Ovary (tissue), 9 donors: ENCODE results near the gene CXCL14. TPM values are rescaled to one million over a fixed set of nuclear protein-coding genes. Genes with fewer than 3 reads are reported as not detected.

Source experiments
- DNase-seq, 5 donors: peaks; one replicate each; pipeline ENCODE4 v3.0.0-alpha.2; 2019 to 2020
- H3K27ac ChIP-seq, 2 donors: fragments of 200-600 bp; one replicate each; pipeline versions ENCODE4 v1.5.1 to v1.8.0; 2019 to 2022
- H3K27me3 ChIP-seq: fragments of 200-600 bp; one replicate; pipeline ENCODE4 v1.8.0; 2022
- H3K36me3 ChIP-seq: fragments of 200-600 bp; sonication (generic); one replicate; pipeline ENCODE4 v1.5.1; 2019
- H3K4me1 ChIP-seq: one replicate; pipeline ENCODE4 v1.8.1; 2013; ENCODE audit warnings: mild to moderate bottlenecking, moderate library complexity; ENCODE audit not compliant: insufficient read depth
- H3K4me3 ChIP-seq: fragments of 200-600 bp; sonication (generic); one replicate; pipeline ENCODE4 v1.5.1; 2017
- H3K9me3 ChIP-seq, 2 donors: fragments of 200-600 bp in 1 of 2; sonication (generic) in 1 of 2; one replicate each; pipeline versions ENCODE4 v1.5.1 to v1.8.1; 2013 to 2019; ENCODE audit warnings: mild to moderate bottlenecking in 1 of 2, moderate library complexity in 1 of 2
- CTCF ChIP-seq, 3 donors: fragments of 450-650 bp in 2 of 3; fragments of 200-600 bp in 1 of 3; IDR thresholded peaks; one replicate each; pipeline versions ENCODE4 v1.5.1 to v1.8.0; 2016 to 2022; ENCODE audit warnings: antibody characterized with exemption in 3 of 3, mild to moderate bottlenecking in 1 of 3
- EP300 ChIP-seq: sonication (generic); formaldehyde crosslinking; IDR thresholded peaks from one replicate; pipeline ENCODE4 v1.6.1; 2017; ENCODE audit warnings: antibody characterized with exemption
- POLR2A ChIP-seq: fragments of 450-650 bp; IDR thresholded peaks from one replicate; pipeline ENCODE4 v1.6.1; 2017; ENCODE audit warnings: antibody characterized with exemption, mild to moderate bottlenecking, moderate library complexity
- WGBS, 3 donors: extraction: QIAGEN DNeasy Blood & Tissue Kit in 1 of 3; methylation state at CpG; one replicate each; pipeline versions ENCODE4 v1.1.5 to v1.1.7; 2013 to 2017; 5-methylcytosine and 5-hydroxymethylcytosine counted together
- intact Hi-C, 4 donors: fragments of 100-400 bp; cut with DNase I; formaldehyde crosslinking; loops; one replicate each; pipeline versions ENCODE4 v1.11.0 to v1.15.1; 2022 to 2023
- polyA plus RNA-seq, 2 donors: library from polyadenylated mRNA; stranded (reverse); fragments of 200-250 nt in 1 of 2; fragments of 350-450 nt in 1 of 2; fragmentation: Illumina TruSeq in 1 of 2; extraction: RNeasy Lipid Tissue Mini Kit (QIAGEN cat#74804) in 1 of 2; gene quantifications; one replicate each; pipeline ENCODE4 v1.2.3, GENCODE V29; 2013 to 2014
- total RNA-seq, 7 donors: library from RNA; depleted of rRNA in 2 of 7; stranded (reverse); fragments of >200 nt in 2 of 7; fragmentation: NEBNext Ultra II Directional in 3 of 7; extraction: Animal tissue kit (Norgen Biotek cat#: 25700) in 3 of 7; gene quantifications; one replicate each; pipeline versions ENCODE4 v1.1.0 to v1.2.4, GENCODE V29; 2016 to 2023
- donor health status: DM: no; HTN: no; CAD: no; lungs with moderate emphysema.
- donor health status: DM: no; HTN: no; CAD: no.
- donor health status: Bipolar disorder and iron deficiency.
- donor health status: DM: yes; HTN: yes; CAD: no.
- donor health status: DM: no; HTN: no; CAD: no.
- donor health status: DM: yes; HTN: yes; CAD: no.

Gene CXCL14
- total and polyA plus RNA-seq, 9 donors: 0.10 to 23.3 (median 2.8) TPM

- DNase-seq: no peak
- intact Hi-C loops: no loop called here
- Histone ChIP-seq H3K4me3 (no peak overlapping the region), H3K27ac (no peak overlapping the region), H3K4me1 (no peaks in the 10 kb centered on the region), H3K27me3 (no peaks in the 10 kb centered on the region), H3K9me3 (no peaks in the 10 kb centered on the region), H3K36me3 (no peaks in the 10 kb centered on the region)
- whole genome bisulfite sequencing, 3 donors: 79% methylated on average over 7 of the region's 7 CpGs
- no peak for TF ChIP-seq POLR2A
- TF ChIP-seq EP300: no peak
- no peak for TF ChIP-seq CTCF (IDR thresholded peaks at IDR 0.05)
Observed at GRCh38 chr5:135604056-135604455, 25.3 kb upstream of the CXCL14 start.

- Histone ChIP-seq H3K4me3 (no peak overlapping the region), H3K27ac (no peak overlapping the region), H3K4me1 (no peaks in the 10 kb centered on the region), H3K36me3 (no peaks in the 10 kb centered on the region), H3K9me3 (no peaks in the 10 kb centered on the region), H3K27me3 (no peaks in the 10 kb centered on the region)
- no peak for DNase-seq
- TF ChIP-seq POLR2A (no peak), CTCF (IDR thresholded peaks at IDR 0.05) (no peak), EP300 (no peak)
- intact Hi-C loops: no loop called here
- 65 to 82% (median 72%) methylated on average over 7 of the region's 7 CpGs for WGBS, 3 donors
Observed at GRCh38 chr5:135602882-135603721, 24.3 kb upstream of the CXCL14 start.

- no peak overlapping the region for H3K4me3 ChIP-seq
- no peak for DNase-seq
- H3K36me3 ChIP-seq: no peaks in the 10 kb centered on the region
- WGBS, 3 donors: 79 to 83% (median 82%) methylated on average over 3 of the region's 3 CpGs
- H3K9me3 ChIP-seq: no peaks in the 10 kb centered on the region
- H3K27me3 ChIP-seq: no peaks in the 10 kb centered on the region
- H3K27ac ChIP-seq: no peak overlapping the region
- intact Hi-C loops: no loop called here
- TF ChIP-seq POLR2A: no peak
- TF ChIP-seq EP300: no peak
- no peaks in the 10 kb centered on the region for H3K4me1 ChIP-seq
Observed at GRCh38 chr5:135601466-135601865, 22.7 kb upstream of the CXCL14 start.

- no peaks in the 10 kb centered on the region for H3K36me3 ChIP-seq
- H3K27ac ChIP-seq: no peak overlapping the region
- intact Hi-C loops: no loop called here
- H3K4me3 ChIP-seq: no peak overlapping the region
- DNase-seq: no peak
- TF ChIP-seq POLR2A (no peak), CTCF (IDR thresholded peaks at IDR 0.05) (no peak), EP300 (no peak)
- H3K9me3 ChIP-seq: no peaks in the 10 kb centered on the region
- no peaks in the 10 kb centered on the region for H3K4me1 ChIP-seq
- 84 to 93% (median 89%) methylated on average over 6 of the region's 6 CpGs for WGBS, 3 donors
- H3K27me3 ChIP-seq: no peaks in the 10 kb centered on the region
Observed at GRCh38 chr5:135600971-135601381, 22.2 kb upstream of the CXCL14 start.

GRCh38 chr5:135600152-135600570, 21.4 kb upstream of the CXCL14 start:
- Histone ChIP-seq H3K4me3 (no peak overlapping the region), H3K27ac (no peak overlapping the region), H3K27me3 (no peaks in the 10 kb centered on the region), H3K4me1 (no peaks in the 10 kb centered on the region), H3K9me3 (no peaks in the 10 kb centered on the region), H3K36me3 (no peaks in the 10 kb centered on the region)
- intact Hi-C loops: no loop called here
- TF ChIP-seq EP300: no peak
- TF ChIP-seq POLR2A: no peak
- no peak for TF ChIP-seq CTCF (IDR thresholded peaks at IDR 0.05)
- DNase-seq: no peak
- WGBS, 3 donors: 64 to 74% (median 68%) methylated on average over 5 of the region's 5 CpGs
